Mammary epithelial cell (primary cell): ENCODE measurements around the gene MYBBP1A.

ENCODE experiments used
- EZH2 ChIP-seq: IDR thresholded peaks from 2 replicates; pipeline ENCODE4 v1.6.1; 2012; ENCODE audit warnings: low read length, inconsistent platforms, borderline replicate concordance
- TF ChIP-seq, protein P1 (sequence below), 2 donors: IDR thresholded peaks in 1 of 2; conservative IDR thresholded peaks in 1 of 2; 2 replicates each; pipeline ENCODE4 v1.5.1; 2011 to 2012; ENCODE audit warnings: inconsistent platforms in 2 of 2, low read length in 2 of 2, mild to moderate bottlenecking in 2 of 2, control low read depth in 1 of 2, low read depth in 1 of 2; ENCODE audit not compliant: insufficient read depth in 1 of 2; ENCODE audit errors: extremely low read depth in 1 of 2

- TF ChIP-seq, protein P1, sequence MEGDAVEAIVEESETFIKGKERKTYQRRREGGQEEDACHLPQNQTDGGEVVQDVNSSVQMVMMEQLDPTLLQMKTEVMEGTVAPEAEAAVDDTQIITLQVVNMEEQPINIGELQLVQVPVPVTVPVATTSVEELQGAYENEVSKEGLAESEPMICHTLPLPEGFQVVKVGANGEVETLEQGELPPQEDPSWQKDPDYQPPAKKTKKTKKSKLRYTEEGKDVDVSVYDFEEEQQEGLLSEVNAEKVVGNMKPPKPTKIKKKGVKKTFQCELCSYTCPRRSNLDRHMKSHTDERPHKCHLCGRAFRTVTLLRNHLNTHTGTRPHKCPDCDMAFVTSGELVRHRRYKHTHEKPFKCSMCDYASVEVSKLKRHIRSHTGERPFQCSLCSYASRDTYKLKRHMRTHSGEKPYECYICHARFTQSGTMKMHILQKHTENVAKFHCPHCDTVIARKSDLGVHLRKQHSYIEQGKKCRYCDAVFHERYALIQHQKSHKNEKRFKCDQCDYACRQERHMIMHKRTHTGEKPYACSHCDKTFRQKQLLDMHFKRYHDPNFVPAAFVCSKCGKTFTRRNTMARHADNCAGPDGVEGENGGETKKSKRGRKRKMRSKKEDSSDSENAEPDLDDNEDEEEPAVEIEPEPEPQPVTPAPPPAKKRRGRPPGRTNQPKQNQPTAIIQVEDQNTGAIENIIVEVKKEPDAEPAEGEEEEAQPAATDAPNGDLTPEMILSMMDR (conservative IDR thresholded peaks at IDR 0.05 in 1 of 2, IDR thresholded peaks at IDR 0.05 in 1 of 2; ENCODE audit: extremely low read depth in 1 of 2, insufficient read depth in 1 of 2, low read depth in 1 of 2, low read length in 2 of 2), result no peak
- no peak for TF ChIP-seq EZH2
Measured at GRCh38 chr17:4583206-4583605, 28.0 kb upstream of the MYBBP1A start.
